Tibial artery (tissue), 4 donors: ENCODE measurements around the gene ZNF200.

ENCODE experiments used
- DNase-seq, 2 donors: peaks; one replicate each; pipeline ENCODE4 v3.0.0-alpha.2; 2019
- H3K27ac ChIP-seq, 2 donors: fragments of 200-600 bp; sonication (generic) in 1 of 2; 1 replicate in 1 of 2; 2 replicates in 1 of 2; pipeline ENCODE4 v1.5.1; 2018 to 2019; ENCODE audit warnings: mild to moderate bottlenecking in 1 of 2
- H3K27me3 ChIP-seq, 2 donors: fragments of 200-600 bp; sonication (generic) in 1 of 2; one replicate each; pipeline versions ENCODE4 v1.5.1 to v1.6.0; 2016 to 2019
- H3K36me3 ChIP-seq, 3 donors: fragments of 200-600 bp; sonication (generic) in 2 of 3; one replicate each; pipeline ENCODE4 v1.5.1; 2016 to 2019; ENCODE audit warnings: mild to moderate bottlenecking in 2 of 3
- H3K4me1 ChIP-seq, 4 donors: fragments of 200-600 bp; sonication (generic) in 2 of 4; 1 replicate in 3 of 4; 2 replicates in 1 of 4; pipeline ENCODE4 v1.5.1; 2016 to 2019
- H3K4me3 ChIP-seq, 2 donors: fragments of 200-600 bp; sonication (generic) in 1 of 2; 1 replicate in 1 of 2; 2 replicates in 1 of 2; pipeline ENCODE4 v1.5.1; 2018 to 2019; ENCODE audit warnings: mild to moderate bottlenecking in 2 of 2
- H3K9me3 ChIP-seq, 3 donors: fragments of 200-600 bp; sonication (generic) in 1 of 3; one replicate each; pipeline ENCODE4 v1.5.1; 2016 to 2019
- CTCF ChIP-seq, 2 experiments: fragments of 200-600 bp in 1 of 2; fragments of 450-650 bp in 1 of 2; IDR thresholded peaks; one replicate each; pipeline ENCODE4 v1.5.1; 2017 to 2019; ENCODE audit warnings: antibody characterized with exemption in 2 of 2, mild to moderate bottlenecking in 1 of 2, moderate library complexity in 1 of 2
- intact Hi-C: fragments of 100-400 bp; cut with DNase I; formaldehyde crosslinking; loops from one replicate; pipeline ENCODE4 v1.15.0; 2023; ENCODE audit warnings: low total_unique reads

The ZNF200 gene

DNA sequence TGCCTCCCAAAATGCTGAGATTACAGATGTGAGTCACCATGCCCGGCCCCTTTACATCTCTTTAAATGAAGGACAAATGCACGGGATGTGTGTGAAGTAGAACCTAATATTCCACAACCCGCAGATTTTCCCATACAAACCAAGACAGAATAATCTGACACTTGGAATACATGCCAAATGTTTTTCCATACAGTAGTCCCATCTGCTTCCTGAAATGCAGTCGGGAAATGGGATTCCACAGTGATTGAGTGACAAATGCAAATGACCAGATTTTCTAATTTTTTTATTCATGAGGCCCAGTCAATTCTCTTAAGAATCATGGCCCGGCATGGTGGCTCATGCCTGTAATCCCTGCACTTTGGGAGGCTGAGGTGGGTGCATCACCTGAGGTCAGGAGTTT, 6.8 kb upstream of the ZNF200 start:
- H3K36me3 ChIP-seq: no peaks in the 10 kb centered on the region
- H3K27me3 ChIP-seq: peaks cover 0 to 14% of the 10 kb centered on the region in 2 donors
- no peak for TF ChIP-seq CTCF (IDR thresholded peaks at IDR 0.05)
- no peak for DNase-seq
- no peaks in the 10 kb centered on the region for H3K9me3 ChIP-seq
- H3K4me1 ChIP-seq: no peaks in the 10 kb centered on the region
- H3K4me3 ChIP-seq: no peak overlapping the region
- no peak overlapping the region for H3K27ac ChIP-seq
- intact Hi-C loops: no loop called here

DNA sequence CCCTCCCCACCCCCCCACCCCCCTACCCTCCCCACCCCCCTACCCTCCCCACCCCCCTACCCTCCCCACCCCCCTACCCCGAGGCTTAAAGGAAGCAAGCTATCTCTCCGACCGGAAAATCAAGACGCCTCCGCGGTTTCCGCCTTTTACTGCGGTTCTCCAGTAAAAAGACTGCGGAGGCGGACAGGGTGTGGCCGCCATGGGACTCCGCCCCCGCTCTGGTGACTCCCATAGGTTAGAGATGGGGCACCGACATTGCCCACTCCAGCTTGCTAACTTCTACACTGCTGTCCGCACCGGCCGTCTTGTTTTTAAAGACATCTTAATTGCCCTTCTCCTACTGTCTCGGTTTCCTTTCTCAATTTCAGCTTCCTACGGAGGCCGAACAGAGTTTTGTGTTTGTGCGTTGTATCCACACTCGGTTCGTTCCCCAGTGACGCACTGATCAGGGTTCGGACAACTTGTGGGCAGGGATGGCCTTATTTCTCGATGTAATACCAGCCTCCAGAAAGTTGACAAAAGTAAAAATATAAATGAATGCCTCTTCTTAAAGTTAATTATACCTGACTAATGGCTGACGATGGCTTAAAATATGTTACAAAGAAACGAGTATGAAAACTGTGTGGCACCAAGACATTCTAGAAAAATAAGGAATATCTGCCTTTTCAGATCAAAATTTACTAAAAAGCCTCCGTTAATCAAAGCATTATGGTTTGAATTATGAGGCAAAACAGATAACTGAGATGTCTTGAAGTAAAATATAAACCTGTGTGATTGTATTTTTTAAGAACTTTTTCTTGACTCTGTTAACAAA, 1.1 kb upstream of the ZNF200 start:
- Histone ChIP-seq H3K36me3 (peaks cover 20 to 21% (median 20%) of the 10 kb centered on the region in 3 donors), H3K4me3 (no peak overlapping the region), H3K4me1 (peaks cover 0 to 17% (median 13%) of the 10 kb centered on the region in 4 donors), H3K9me3 (no peaks in the 10 kb centered on the region), H3K27me3 (no peaks in the 10 kb centered on the region), H3K27ac (no peak overlapping the region)
- intact Hi-C loops: loop anchor here (10.0 kb wide), 2 partner anchors 49 to 219 kb away; partner anchors contain the start of gene ZNF263
- TF ChIP-seq CTCF (IDR thresholded peaks at IDR 0.05): no peak
- DNase-seq: peak in 1 of 2 donors; percentile 36

DNA sequence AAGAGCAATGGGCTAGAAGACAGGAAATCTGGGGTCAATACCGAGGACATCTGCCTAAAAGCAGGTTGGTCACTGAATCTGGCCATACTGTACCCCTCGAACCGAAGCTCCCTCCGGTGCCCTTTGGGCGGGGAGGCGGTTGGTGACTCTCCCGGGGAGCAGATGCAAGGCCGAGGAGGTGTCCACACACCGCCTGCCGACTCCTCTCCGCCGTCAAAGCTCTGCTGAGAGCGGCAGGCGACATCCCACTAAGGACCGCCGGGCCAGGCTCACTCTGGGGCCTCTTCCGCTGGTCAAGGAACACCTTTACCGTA, 458 bp downstream of the ZNF200 start:
- Histone ChIP-seq H3K9me3 (peaks cover 0 to 7% (median 0%) of the 10 kb centered on the region in 3 donors), H3K36me3 (peaks cover 35 to 37% (median 36%) of the 10 kb centered on the region in 3 donors), H3K4me1 (peaks cover 0 to 17% (median 13%) of the 10 kb centered on the region in 4 donors), H3K27me3 (no peaks in the 10 kb centered on the region), H3K27ac (peak overlapping the region; percentile 85 to 94), H3K4me3 (peak overlapping the region; percentile 71 to 94)
- intact Hi-C loops: loop anchor here (10.0 kb wide), 2 partner anchors 50 to 220 kb away; partner anchors contain the start of gene ZNF263
- DNase-seq: no peak
- TF ChIP-seq CTCF (IDR thresholded peaks at IDR 0.05): no peak

GRCh38 chr16:3223913-3224515, 10.9 kb downstream of the ZNF200 start:
- intact Hi-C loops: no loop called here
- H3K4me1 ChIP-seq: no peaks in the 10 kb centered on the region
- no peak overlapping the region for H3K4me3 ChIP-seq
- TF ChIP-seq CTCF (IDR thresholded peaks at IDR 0.05): no peak
- H3K27me3 ChIP-seq: no peaks in the 10 kb centered on the region
- peaks cover 72 to 76% (median 75%) of the 10 kb centered on the region in 3 donors for H3K36me3 ChIP-seq
- H3K27ac ChIP-seq: no peak overlapping the region
- H3K9me3 ChIP-seq: peaks cover 12 to 90% (median 66%) of the 10 kb centered on the region in 3 donors
- no peak for DNase-seq

DNA sequence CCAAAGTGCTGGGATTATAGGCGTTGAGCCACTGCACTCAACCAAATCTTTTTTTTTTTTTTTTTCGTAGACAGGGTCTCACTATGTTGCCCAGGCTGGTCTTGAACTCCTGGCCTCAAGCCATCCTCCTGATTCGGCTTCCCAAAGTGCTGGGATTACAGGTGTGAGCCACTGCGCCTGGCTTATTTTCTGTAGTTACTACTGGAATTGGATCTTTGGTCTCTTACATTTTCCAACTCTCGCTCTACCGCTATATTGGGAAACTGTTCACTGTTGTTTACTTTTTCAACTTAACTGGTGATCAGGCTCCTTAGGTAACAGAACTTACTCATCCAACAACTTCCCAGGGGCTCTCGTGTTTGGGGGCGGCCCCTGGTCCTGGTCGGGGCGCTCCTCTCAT, 14.1 kb downstream of the ZNF200 start:
- intact Hi-C loops: no loop called here
- no peak for TF ChIP-seq CTCF (IDR thresholded peaks at IDR 0.05)
- no peak for DNase-seq
- no peak overlapping the region for H3K4me3 ChIP-seq
- no peak overlapping the region for H3K27ac ChIP-seq
- H3K36me3 ChIP-seq: peaks cover 41 to 45% (median 44%) of the 10 kb centered on the region in 3 donors
- H3K27me3 ChIP-seq: no peaks in the 10 kb centered on the region
- H3K9me3 ChIP-seq: peaks cover 12 to 61% (median 52%) of the 10 kb centered on the region in 3 donors
- H3K4me1 ChIP-seq: no peaks in the 10 kb centered on the region
